Cardiac fibroblast (primary cell): ENCODE measurements around the gene PDE9A.

Source experiments
- DNase-seq, 2 donors: peaks; one replicate each; pipeline versions ENCODE4 v3.0.0 to v3.0.0-alpha.2; 2010; ENCODE audit warnings: low read depth in 2 of 2
- H3K4me3 ChIP-seq, 2 donors: replicated peaks in 1 of 2; 1 replicate in 1 of 2; 2 replicates in 1 of 2; pipeline ENCODE4 v1.5.1; 2011; ENCODE audit warnings: low read depth in 2 of 2, low read length in 2 of 2, mild to moderate bottlenecking in 2 of 2, moderate library complexity in 1 of 2
- TF ChIP-seq, protein P1 (sequence below): IDR thresholded peaks from one replicate; pipeline ENCODE4 v1.5.1; 2011; ENCODE audit warnings: low read depth, mild to moderate bottlenecking, low read length, inconsistent platforms

The PDE9A gene

DNA sequence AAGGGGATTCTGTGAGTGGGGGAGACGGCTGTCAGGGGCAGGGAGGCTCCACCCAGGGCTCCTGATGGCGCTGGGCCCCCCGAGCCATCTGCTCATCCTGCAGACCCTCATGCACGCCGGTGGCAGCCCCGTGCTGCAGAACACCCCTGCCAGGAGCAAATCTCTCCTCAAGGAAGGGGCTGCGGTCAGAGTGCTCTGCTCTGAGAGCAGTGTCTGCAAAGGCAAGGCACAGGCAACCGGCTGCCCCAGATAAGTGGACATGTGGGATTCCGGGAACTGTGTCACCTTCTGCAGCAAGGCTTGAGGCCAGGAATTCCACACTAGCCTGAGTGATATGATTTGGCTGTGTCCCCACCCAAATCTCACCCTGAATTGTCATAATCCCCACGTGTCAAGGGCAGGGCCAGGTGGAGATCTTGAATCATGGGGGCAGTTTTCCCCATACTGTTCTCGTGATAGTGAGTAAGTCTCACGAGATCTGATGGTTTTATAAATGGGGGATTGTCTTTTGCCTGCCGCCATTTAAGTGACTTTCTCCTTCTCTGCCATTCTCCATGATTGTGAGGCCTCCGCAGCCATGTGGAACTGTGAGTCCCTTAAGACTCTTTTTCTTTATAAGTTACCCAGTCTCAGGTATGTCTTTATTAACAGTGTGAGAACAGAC lies 101.0 kb downstream of the PDE9A start:
- TF ChIP-seq, protein P1, sequence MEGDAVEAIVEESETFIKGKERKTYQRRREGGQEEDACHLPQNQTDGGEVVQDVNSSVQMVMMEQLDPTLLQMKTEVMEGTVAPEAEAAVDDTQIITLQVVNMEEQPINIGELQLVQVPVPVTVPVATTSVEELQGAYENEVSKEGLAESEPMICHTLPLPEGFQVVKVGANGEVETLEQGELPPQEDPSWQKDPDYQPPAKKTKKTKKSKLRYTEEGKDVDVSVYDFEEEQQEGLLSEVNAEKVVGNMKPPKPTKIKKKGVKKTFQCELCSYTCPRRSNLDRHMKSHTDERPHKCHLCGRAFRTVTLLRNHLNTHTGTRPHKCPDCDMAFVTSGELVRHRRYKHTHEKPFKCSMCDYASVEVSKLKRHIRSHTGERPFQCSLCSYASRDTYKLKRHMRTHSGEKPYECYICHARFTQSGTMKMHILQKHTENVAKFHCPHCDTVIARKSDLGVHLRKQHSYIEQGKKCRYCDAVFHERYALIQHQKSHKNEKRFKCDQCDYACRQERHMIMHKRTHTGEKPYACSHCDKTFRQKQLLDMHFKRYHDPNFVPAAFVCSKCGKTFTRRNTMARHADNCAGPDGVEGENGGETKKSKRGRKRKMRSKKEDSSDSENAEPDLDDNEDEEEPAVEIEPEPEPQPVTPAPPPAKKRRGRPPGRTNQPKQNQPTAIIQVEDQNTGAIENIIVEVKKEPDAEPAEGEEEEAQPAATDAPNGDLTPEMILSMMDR: no peak
- H3K4me3 ChIP-seq: no peak overlapping the region
- no peak for DNase-seq

DNA sequence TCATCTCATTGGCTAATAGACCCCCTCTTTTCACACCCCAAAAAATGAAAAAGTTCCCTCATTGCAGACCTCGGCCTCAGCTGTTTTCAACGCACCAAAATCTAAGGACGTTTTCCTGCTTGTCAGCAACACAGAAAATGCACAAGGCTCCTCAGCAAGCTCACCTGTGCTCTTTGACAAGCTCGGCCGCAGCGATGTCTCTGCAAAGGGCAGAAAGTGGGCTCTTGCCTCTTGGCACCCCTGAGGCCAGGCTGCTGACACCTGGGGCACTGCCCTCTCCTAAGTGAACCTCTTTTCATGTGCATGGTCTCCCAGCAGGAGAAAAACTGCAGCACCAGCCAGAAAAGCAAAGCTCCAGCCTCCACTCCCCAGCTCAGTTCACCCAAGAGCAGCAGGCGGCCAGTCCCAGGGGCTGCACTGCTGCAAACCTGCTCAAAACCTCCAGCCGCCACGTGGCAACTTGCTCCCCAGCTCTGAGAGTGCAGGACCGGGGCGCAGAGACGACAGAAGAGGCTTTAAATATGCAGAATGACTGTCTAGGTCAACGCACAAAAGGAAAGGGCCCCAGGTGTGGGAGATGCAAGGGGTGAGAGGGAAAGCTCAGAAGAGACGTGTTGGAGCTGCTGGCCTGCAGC lies 101.7 kb downstream of the PDE9A start:
- H3K4me3 ChIP-seq: no peak overlapping the region
- TF ChIP-seq, protein P1: no peak
- no peak for DNase-seq

DNA sequence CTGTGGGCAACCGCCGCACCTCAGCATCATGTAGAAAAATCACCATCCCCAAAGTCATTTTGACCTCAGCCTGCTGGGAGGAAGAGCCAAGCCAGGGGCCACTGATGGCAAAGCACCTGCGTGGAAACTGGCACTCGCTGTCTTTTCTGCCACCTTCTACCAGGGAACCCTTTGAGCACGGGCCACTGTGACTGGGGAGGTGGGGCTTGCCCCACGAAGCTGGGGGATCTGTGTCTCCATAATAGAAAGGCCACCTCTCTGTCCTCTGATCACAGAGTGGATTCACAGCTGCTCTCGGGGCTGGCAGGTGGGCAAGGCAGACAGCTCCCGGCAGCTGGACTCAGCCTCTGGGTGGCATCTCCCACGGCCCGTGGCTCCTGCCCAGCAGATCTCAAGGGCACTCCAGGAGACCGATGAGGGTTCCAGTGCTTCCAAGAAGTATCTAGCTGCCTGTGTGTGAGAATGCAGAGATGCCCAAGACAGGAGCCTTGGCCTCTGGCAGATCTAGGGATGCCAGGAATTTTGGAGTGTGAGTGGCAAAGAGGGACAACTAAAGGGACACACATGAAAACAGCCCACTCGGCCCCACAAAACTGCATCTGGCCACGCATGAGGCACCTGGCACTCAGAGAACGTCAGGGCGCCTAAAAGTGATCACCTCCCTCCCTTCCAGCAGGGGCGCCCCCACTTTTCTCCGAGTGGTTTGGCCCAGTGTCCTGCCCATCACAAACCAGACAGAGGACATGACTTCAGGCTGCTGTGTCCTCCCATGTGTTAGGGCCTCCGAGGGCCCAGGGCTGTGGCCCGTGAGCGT lies 102.6 kb downstream of the PDE9A start:
- TF ChIP-seq, protein P1: no peak
- no peak for DNase-seq
- no peak overlapping the region for H3K4me3 ChIP-seq

DNA sequence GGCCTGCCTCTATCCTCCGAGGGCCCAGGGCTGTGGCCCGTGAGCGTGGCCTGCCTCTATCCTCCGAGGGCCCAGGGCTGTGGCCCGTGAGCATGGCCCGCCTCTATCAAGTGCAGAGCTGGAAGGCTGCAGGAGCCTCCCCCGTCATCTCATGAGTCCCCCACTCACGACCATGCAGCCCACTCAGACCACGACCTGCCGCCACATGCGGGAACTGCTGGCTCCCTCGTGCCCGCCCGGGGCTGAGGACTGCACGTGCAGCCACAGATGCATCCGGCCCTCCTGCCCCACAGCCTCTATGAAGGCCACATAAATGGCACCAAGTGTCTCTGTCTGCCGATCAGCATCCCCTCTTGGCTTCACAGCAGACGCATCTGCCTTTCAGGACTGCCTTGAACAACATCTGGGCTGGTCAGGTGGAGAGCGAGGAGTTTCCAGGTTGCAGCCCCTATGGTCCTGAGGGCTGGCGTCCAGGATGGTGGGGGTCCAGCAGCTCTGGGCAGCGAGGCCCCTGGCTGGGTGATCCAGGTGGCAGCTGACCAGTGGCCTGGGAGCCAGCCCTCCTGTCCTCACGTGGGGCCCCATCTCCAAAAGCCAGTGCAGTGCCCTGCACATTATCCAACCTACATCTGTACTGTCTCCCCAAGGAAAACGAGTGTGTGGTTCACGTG lies 103.3 kb downstream of the PDE9A start:
- H3K4me3 ChIP-seq: no peak overlapping the region
- DNase-seq: no peak
- TF ChIP-seq, protein P1: no peak

DNA sequence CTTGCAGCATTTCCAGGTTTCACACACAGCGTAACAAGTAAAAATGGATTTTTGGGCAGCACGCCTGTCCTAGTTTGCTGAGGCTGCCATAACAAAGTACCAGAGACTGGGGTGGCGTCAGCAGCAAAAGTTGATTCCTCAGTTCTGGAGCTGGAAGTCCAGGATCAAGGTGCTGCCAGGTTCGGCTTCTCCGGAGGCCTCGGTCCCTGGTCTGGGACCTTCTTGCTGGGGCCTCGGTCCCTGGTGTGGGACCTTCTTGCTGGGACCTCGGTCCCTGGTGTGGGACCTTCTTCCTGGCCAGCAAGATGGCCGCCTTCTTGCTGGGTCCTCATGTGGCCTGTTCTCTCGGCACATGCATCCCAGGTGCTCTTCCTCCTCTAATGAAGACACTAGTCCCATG lies 104.0 kb downstream of the PDE9A start:
- DNase-seq: no peak
- TF ChIP-seq, protein P1: no peak
- H3K4me3 ChIP-seq: no peak overlapping the region

DNA sequence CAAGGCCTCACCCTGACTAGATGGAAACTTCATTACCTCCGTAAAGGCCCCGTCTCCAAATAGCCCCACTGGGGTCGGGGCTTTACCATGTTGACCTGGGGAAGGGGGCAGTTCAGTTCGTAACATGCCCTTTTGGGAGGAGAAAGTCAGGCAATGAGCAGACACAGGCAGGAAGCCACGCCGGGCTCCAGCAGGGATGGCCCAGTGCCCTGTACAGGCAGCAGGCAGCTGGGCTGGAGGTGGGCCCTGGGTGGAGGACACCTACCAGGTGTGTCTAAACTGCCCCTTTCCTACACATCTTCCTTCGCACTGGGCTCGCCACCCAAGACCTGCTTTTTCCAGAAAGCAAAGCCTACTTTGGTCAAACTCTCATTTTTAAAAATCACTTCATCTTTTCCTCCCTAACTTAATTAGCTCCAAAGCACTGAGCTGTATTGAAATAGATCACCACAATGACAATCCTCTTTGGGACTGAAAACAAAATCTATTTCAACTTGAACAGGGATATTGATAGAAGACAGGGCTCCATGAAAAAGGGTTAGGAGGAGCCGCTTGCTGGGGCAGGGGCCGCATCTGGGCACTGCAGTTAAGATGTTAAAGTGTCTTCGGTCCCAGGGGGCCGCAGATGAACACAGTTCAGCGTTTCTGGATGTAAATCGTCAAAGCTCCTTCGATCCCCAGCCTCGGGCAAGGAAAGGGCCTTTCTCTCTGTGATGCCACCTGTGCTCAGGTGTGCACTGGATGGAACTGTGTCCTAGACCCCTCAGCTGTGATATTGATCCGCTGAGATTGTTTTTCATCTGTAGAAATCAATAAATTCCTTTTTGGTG lies 104.6 kb downstream of the PDE9A start:
- DNase-seq: no peak
- TF ChIP-seq, protein P1: no peak
- no peak overlapping the region for H3K4me3 ChIP-seq
